Measurements from ENCODE around the gene RNF19B.
"Not testable (repeated sequence)": the region's sequence is repeated elsewhere in the genome, so short reads cannot be mapped to it uniquely, and the experiment has no call there.

The RNF19B gene

GRCh38 chr1:32991819-32992488, 27.3 kb upstream of the RNF19B start:
- no peak for DNase-seq

DNA sequence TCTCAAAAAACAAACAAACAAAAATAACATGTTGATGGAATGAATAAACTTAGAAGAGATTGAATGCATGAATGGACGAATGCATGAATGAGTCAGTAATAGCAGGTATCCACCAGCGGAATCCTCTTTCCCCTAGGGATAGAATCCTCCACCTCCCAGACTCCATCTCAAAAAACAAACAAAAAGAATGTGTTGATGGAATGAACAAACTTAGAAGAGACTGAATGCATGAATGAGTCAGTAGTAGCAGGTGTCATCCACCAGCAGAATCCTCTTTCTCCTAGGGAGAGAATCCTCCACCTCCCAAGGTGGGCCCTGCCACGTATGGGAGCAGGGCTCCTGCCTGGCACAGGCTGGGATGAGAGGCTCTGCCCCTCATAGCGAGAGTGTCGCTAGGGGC, 26.8 kb upstream of the RNF19B start:
- no peak for DNase-seq

DNA sequence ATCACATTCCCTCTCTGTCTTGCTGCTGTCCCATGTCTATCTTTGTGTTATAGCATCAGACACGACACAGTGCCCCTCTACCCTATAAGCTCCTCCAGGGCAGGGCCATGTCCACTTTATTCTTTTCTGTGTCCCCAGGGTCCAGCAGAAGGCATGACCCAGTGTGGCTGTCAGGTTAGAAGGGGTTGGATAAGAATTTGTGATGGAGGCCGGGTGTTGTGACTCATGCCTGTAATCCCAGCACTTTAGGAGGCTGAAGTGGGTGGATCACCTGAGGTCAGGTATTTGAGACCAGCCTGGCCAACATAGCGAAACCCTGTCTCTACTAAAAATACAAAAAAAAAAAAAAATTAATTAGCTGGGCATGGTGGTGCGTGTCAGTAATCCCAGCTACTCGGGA, 26.3 kb upstream of the RNF19B start:
- DNase-seq, result no peak

DNA sequence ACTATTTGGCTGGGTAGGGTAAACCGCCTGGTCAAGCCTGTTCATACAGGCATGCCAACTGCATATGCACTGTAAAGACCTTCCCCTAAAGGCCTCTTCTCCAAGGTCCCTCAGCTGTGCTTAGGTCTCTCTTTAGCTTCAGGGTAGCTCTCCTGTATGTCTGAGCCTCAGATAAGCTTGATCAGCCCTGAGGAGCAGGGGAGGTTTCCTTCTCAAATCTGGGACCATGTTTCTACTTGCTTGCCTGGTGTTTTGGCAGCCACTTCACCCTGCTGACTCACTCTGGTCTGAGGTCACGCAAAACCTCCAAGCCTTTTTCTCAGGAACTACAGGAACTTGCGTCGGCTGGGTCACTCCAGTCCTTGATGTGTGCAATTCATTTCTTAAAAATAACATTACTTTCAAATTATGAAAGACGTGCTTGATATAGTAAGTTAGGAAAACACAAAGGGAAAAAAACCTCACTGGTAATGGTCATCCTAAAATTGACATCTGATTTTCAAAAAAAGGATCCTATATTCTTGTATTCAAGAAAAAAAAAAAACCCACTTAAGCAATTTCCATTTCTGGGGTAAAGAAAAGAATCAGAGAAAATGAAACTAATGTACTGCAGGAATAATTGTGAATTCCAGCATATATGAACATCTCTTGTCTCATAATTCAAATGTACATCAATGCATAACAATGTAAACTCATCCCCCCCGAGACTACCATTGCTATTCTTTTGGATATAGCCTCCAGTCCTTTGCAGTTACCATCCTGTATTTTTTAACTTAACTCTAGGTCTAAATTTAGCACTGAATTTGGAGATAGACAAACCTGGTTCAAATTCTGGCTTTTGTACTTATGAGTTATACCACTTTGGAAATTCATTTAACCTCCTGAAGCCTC, 24.8 kb upstream of the RNF19B start:
- no peak for DNase-seq

- DNase-seq, result no peak
Measured at GRCh38 chr1:32988665-32989064, 24.1 kb upstream of the RNF19B start.

DNA sequence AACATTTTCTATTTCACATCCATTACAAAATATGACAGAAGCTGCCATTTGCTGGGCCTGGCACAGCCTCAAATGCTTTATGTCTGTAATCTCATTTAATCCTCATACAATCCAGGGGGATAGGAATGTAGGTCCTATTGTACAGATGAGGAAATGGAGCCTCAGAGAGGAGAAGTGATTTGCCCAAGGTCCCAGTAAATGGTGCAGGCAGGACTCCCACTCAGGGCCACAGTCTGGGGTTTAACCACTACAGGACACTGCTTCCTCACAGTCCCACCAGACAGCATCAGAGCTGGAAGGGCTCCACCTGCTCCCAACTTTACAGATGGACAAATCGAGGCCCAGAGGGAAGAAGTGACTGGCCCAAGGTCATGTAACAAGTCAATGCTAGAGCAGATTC, 20.6 kb upstream of the RNF19B start:
- DNase-seq, result no peak

DNA sequence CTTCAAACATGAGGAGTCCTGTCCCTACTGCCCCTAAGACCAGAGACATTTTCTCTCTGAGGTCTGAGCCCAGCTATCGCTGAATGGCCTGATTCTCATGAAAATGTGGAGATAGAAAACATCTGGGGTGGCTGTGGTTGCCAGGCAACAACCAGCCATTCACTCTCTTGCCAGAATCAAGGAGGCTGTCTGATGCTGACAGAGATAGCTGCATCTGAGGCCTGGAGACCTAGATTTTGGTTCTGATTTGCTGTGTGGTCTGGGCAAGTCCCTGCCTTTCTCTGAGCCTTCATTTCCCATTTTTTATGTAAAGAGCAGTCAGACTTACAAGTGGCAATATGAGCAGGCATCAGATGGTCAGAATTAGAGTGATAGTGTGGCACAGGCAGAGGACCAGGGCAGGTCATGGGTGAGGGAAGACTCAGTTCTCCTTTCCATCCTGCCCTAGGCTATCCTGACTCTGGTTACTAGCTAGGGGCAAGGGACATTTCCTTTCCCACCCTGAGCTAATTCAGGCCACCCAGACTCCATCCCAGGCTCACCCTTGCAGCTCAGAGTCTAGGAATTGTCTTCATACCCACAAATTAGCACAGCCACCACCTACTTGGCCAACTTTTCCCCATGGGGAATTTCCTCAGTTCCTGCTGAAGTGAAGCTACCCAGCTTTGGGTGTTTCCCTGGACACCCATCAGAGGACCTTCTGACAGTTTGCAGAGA, 20.0 kb upstream of the RNF19B start:
- peak; percentile 28 for DNase-seq

- DNase-seq, result no peak
Measured at GRCh38 chr1:32984090-32984454, 19.5 kb upstream of the RNF19B start.

DNA sequence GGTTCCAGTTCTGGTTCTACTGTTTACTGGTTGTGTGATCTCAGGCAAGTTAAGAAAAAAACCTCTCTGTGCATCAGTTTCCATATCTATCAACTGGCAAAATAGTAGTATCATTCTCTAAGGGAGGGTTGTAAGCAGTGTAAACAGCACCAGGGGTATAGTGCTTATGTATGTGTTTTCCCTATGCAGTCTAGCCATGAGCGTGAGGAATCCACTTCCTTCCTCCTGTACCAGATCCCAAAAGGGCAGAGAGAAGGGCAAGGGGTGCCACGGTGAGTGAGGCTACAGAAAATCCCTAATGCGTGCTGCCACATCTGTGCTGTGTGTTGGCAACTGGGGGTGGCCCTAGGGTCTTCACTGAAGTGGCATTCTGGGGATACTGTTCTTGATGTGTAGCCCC, 18.4 kb upstream of the RNF19B start:
- DNase-seq, result no peak

DNA sequence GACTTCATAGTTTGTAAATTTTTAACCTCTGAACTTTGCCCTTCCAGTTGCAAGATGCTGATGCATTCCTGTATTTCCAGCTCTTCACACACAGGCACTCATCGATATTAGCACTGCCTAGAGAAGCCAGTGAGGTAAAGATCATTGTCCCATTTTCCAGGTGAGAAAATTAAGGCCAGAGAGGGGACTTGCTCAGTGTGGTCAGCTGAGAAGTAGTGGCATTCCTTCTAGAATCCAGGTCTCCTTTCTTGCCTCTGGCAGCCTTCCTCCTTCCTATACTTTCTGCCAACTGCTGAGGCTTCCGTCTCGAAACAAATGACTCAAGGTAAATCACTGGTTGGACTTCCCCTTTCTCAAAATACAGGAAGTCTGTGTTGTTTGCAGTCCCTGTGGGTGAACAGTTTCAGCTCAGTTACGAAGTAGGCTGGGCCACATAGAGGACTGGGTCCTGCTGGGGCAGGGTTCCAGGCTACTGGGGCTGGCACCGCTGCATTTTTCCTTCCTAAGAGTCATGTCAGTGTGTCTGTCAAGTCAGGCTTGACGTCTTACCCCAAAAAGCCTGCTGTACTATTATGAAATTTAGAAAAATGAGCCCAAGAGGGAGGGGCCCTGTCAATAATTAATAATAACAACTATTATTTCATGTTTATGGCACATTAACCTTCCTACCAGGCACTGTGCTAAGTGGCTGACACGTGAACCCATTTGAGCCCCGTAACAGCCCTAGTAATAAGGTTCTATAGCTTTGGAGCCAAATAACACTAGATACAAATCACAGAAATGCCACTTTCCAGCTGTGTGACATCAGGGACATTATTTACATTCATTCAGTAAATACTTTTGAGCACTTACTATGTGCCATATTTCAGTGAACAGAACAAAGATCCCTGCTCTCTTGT, 16.6 kb upstream of the RNF19B start:
- DNase-seq, result peak; percentile 60

DNA sequence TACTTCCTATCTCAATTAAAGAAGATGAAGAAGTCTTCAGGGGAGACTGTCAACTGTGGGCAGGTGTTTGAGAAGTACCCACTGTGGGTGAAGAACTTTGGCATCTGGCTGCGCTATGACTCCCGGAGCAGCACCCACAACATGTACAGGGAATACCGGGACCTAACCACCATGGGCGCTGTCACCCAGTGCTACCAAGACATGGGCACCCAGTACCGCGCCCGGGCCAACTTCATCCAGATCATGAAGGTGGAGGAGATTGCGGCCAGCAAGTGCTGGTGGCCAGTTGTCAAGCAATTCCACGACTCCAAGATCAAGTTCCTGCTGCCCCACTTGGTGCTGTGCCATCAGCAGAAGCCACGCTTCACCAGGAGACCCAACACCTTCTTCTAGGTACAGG, 15.5 kb upstream of the RNF19B start:
- no peak for DNase-seq

DNA sequence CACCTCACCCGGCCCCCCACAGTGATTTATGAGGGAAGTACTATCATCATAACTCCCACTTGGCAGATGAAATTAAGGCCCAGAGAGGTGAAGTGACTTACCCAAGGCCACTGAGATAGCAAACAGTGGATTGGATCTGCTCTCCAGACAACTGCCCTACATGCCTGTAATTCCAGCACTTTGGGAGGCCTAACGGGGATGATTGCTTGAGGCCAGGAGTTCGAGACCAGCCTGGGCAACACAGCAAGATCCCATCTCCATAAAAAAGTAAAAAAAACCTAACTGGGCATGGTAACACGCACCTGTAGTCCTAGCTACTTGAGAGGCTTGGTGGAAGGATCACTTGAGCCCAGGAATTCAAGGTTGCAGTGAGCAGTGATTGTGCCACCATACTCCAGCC, 14.2 kb upstream of the RNF19B start:
- DNase-seq, result no peak

- no peak for DNase-seq
Measured at GRCh38 chr1:32977546-32978087, 13.0 kb upstream of the RNF19B start.

- not testable (repeated sequence) for DNase-seq
Measured at GRCh38 chr1:32975055-32975454, 10.4 kb upstream of the RNF19B start.

DNA sequence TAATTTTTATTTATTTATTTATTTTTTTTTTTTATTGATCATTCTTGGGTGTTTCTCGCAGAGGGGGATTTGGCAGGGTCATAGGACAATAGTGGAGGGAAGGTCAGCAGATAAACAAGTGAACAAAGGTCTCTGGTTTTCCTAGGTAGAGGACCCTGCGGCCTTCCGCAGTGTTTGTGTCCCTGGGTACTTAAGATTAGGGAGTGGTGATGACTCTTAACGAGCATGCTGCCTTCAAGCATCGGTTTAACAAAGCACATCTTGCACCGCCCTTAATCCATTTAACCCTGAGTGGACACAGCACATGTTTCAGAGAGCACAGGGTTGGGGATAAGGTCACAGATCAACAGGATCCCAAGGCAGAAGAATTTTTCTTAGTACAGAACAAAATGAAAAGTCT, 8.8 kb upstream of the RNF19B start:
- DNase-seq, result not testable (repeated sequence)

GRCh38 chr1:32972814-32973428, 8.3 kb upstream of the RNF19B start:
- DNase-seq, result no peak

- no peak for DNase-seq
Measured at GRCh38 chr1:32971576-32971975, 7.0 kb upstream of the RNF19B start.

DNA sequence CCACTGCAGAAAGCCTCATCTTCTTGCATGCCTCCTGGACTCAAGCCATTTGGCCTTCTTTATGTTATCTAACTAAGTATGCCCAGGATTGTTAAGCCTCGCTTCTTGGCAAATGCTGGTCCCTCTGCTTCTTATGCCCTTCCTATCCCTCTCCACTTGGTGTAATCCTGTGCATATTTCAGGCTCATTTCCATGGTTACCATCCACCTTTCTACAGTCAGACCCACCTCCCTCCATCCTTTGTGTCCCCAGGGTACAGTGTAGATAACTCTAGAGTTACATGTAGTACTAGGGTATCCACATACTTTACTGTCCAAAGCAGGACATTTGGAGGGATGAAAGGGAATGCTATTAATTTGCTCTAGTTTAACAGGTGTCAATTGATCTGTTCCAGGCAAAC, 6.5 kb upstream of the RNF19B start:
- DNase-seq, result no peak

DNA sequence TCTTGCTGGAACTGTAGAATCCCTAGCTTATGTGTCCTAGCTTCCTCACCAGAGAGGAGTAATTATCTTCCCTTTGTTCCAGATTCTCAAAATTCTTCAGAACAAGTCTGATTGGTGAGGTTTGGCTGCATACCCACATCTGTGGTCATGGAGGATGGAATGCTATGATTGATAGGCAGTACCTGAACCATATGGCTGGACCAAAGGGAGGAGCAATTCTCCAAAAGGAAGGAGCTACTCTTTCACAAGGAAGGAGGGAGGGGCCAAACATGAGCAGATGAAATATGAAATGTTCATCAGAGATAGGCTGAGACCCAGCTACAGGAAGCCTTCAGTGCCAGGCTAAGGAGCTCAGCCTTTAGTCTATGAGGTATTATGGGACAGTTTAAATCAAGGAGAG, 5.0 kb upstream of the RNF19B start:
- no peak for DNase-seq

- DNase-seq, result no peak
Measured at GRCh38 chr1:32967888-32968568, 3.4 kb upstream of the RNF19B start.

DNA sequence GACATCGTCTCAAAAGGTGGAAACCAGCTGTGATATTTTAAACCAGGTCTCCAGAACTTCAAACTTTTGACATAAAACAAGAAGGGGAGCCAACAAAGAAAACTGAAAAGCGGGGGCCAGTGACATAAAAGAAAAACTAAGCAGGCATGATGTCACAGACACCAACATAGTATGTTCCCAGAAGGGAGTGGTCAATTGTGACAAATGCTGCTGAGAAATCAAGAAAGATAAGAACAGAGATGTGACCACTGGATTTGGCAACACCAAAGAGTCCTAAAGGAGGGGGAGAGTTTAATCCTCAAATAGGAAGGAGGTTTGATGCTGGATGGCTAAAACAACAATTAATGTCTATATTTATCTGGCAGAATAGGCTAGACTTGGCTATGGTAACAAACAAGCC, 2.3 kb upstream of the RNF19B start:
- no peak for DNase-seq
